PC-9 (cell line): ENCODE data around the gene CLEC16A. TPM values are rescaled to one million over a fixed set of nuclear protein-coding genes. Genes with fewer than 3 reads are reported as not detected.

Experiments
- BruUV-seq: library from RNA; stranded (reverse); fragments of 400-500 nt; replicated peaks from 2 replicates; lab custom pipeline; 2021; lab: Mats Ljungman, UMichigan
- CTCF ChIA-PET: fragments of 300-600 bp; sonication (Branson Sonifier 250); formaldehyde crosslinking; loops from one replicate; lab custom pipeline; 2022; ENCODE audit warnings: antibody characterized with exemption; lab: Charles Lee
- POLR2A ChIA-PET: fragments of 300-600 bp; sonication (Branson Sonifier 250); formaldehyde crosslinking; loops from one replicate; lab custom pipeline; 2022; ENCODE audit warnings: antibody characterized with exemption; ENCODE audit not compliant: unreplicated experiment; lab: Charles Lee
- DNase-seq, 2 experiments: peaks; one replicate each; pipeline versions ENCODE4 v3.0.0 to v3.0.0-alpha.2; 2015 to 2022; ENCODE audit warnings: mixed read lengths in 1 of 2
- H2AFZ ChIP-seq: fragments of 200-600 bp; sonication (generic); 2 replicates; pipeline ENCODE4 v1.8.1; 2017; ENCODE audit warnings: antibody characterized with exemption
- H3F3A ChIP-seq: fragments of 200-600 bp; sonication (generic); 2 replicates; pipeline ENCODE4 v1.8.1; 2017; ENCODE audit warnings: antibody characterized with exemption, mild to moderate bottlenecking, low read depth; ENCODE audit not compliant: insufficient read depth
- H3K27ac ChIP-seq: fragments of 200-600 bp; sonication (generic); 2 replicates; pipeline ENCODE4 v1.6.1; 2016; ENCODE audit warnings: mixed run types
- H3K27me3 ChIP-seq: fragments of 200-600 bp; sonication (generic); 2 replicates; pipeline ENCODE4 v1.6.1; 2016; ENCODE audit warnings: low read depth, mixed run types; ENCODE audit not compliant: insufficient read depth
- H3K36me3 ChIP-seq: fragments of 200-600 bp; sonication (generic); 2 replicates; pipeline ENCODE4 v1.6.1; 2016; ENCODE audit warnings: low read depth, mixed run types
- H3K4me1 ChIP-seq: fragments of 200-600 bp; sonication (generic); replicated peaks from 2 replicates; pipeline ENCODE4 v1.6.1; 2016; ENCODE audit warnings: mixed run types; ENCODE audit not compliant: insufficient read depth
- H3K4me2 ChIP-seq: fragments of 200-600 bp; sonication (generic); 2 replicates; pipeline ENCODE4 v1.6.1; 2017; ENCODE audit warnings: mixed run types
- H3K4me3 ChIP-seq: fragments of 200-600 bp; sonication (generic); 2 replicates; pipeline ENCODE4 v1.6.1; 2016; ENCODE audit warnings: mixed run types
- H3K79me2 ChIP-seq: fragments of 200-600 bp; sonication (generic); 2 replicates; pipeline ENCODE4 v1.6.1; 2017; ENCODE audit warnings: low read depth, mixed run types
- H3K9me2 ChIP-seq: fragments of 200-600 bp; sonication (generic); 2 replicates; pipeline ENCODE4 v1.8.1; 2017; ENCODE audit warnings: mild to moderate bottlenecking; ENCODE audit not compliant: insufficient read depth
- H3K9me3 ChIP-seq: fragments of 200-600 bp; sonication (generic); 2 replicates; pipeline ENCODE4 v1.8.1; 2016; ENCODE audit warnings: low read depth; ENCODE audit not compliant: insufficient read depth
- H4K20me1 ChIP-seq: fragments of 200-600 bp; sonication (generic); 2 replicates; pipeline ENCODE4 v1.8.1; 2017; ENCODE audit not compliant: insufficient read depth
- CTCF ChIP-seq: fragments of 200-600 bp; sonication (generic); conservative IDR thresholded peaks from 2 replicates; pipeline ENCODE4 v1.6.1; 2017; ENCODE audit warnings: mixed run types, antibody characterized with exemption, mild to moderate bottlenecking, moderate library complexity
- EZH2 ChIP-seq: fragments of 200-600 bp; sonication (generic); IDR thresholded peaks from 2 replicates; pipeline ENCODE4 v1.8.0; 2017; ENCODE audit warnings: antibody characterized with exemption, low read depth
- intact Hi-C: fragments of 100-400 bp; cut with micrococcal nuclease; formaldehyde crosslinking; loops from one replicate; pipeline ENCODE4 v1.10.0; 2022; ENCODE audit not compliant: unreplicated experiment
- total RNA-seq: library from RNA; stranded (reverse); gene quantifications from 2 replicates; pipeline ENCODE4 v1.2.3, GENCODE V29; 2021

Gene CLEC16A
- total RNA-seq, 1 experiment from 2014 or later, result 34.9 TPM

- H3K79me2 ChIP-seq, result no peaks in the 10 kb centered on the region
- H3K9me2 ChIP-seq, result no peaks in the 10 kb centered on the region
- peak in 1 of 2 experiments; percentile 19 for DNase-seq
- intact Hi-C loops, result no loop called here
- ChIA-PET POLR2A (interaction anchor here (0.6 kb wide), 1 partner anchor 195 kb away, joined by 3 read pairs; no protein-coding TSS in a partner anchor), CTCF (interaction anchor here (0.5 kb wide), 1 partner anchor 146 kb away, joined by 3 read pairs; no protein-coding TSS in a partner anchor)
- H3K36me3 ChIP-seq, result no peaks in the 10 kb centered on the region
- TF ChIP-seq EZH2 (no peak), CTCF (no peak)
- H3K4me3 ChIP-seq, result no peak overlapping the region
- H4K20me1 ChIP-seq, result no peaks in the 10 kb centered on the region
- H3K9me3 ChIP-seq, result no peaks in the 10 kb centered on the region
- no peak overlapping the region for H3K4me2 ChIP-seq
- H3F3A ChIP-seq, result no peaks in the 10 kb centered on the region
- BruUV-seq, result no TSS peak
- no peak overlapping the region for H2AFZ ChIP-seq
- no peak overlapping the region for H3K27ac ChIP-seq
- H3K4me1 ChIP-seq, result no peaks in the 10 kb centered on the region
- no peaks in the 10 kb centered on the region for H3K27me3 ChIP-seq
These were observed 218.4 kb downstream of the CLEC16A start for GRCh38 chr16:11162586-11163268.

- H3K4me3 ChIP-seq, result no peak overlapping the region
- no peaks in the 10 kb centered on the region for H3K4me1 ChIP-seq
- no peaks in the 10 kb centered on the region for H3K9me2 ChIP-seq
- intact Hi-C loops, result no loop called here
- no peaks in the 10 kb centered on the region for H4K20me1 ChIP-seq
- H3K79me2 ChIP-seq, result no peaks in the 10 kb centered on the region
- no peaks in the 10 kb centered on the region for H3K9me3 ChIP-seq
- no peak overlapping the region for H3K4me2 ChIP-seq
- H3K27ac ChIP-seq, result no peak overlapping the region
- H2AFZ ChIP-seq, result no peak overlapping the region
- no peaks in the 10 kb centered on the region for H3K27me3 ChIP-seq
- no peaks in the 10 kb centered on the region for H3F3A ChIP-seq
- POLR2A ChIA-PET, result no interaction called here
- TF ChIP-seq CTCF (no peak), EZH2 (no peak)
- no peaks in the 10 kb centered on the region for H3K36me3 ChIP-seq
- BruUV-seq, result no TSS peak
- CTCF ChIA-PET, result no interaction called here
- DNase-seq, result no peak
These were observed 219.4 kb downstream of the CLEC16A start for GRCh38 chr16:11163761-11164261.

GRCh38 chr16:11164482-11165270 is 220.3 kb downstream of the CLEC16A start:
- CTCF ChIA-PET, result no interaction called here

More at GRCh38 chr16:11164482-11165270, 220.3 kb downstream of the CLEC16A start:
- no peak overlapping the region for H2AFZ ChIP-seq
- no peaks in the 10 kb centered on the region for H3K9me2 ChIP-seq
- no peaks in the 10 kb centered on the region for H3K79me2 ChIP-seq
- no peak overlapping the region for H3K4me3 ChIP-seq
- H4K20me1 ChIP-seq, result no peaks in the 10 kb centered on the region
- no peaks in the 10 kb centered on the region for H3K36me3 ChIP-seq
- BruUV-seq, result no TSS peak
- intact Hi-C loops, result no loop called here
- TF ChIP-seq EZH2, result no peak
- TF ChIP-seq CTCF, result no peak
- no peaks in the 10 kb centered on the region for H3K27me3 ChIP-seq
- no peak overlapping the region for H3K4me2 ChIP-seq
- H3K9me3 ChIP-seq, result no peaks in the 10 kb centered on the region
- no peak overlapping the region for H3K27ac ChIP-seq
- no peaks in the 10 kb centered on the region for H3F3A ChIP-seq
- POLR2A ChIA-PET, result no interaction called here
- DNase-seq, result no peak
- no peaks in the 10 kb centered on the region for H3K4me1 ChIP-seq
